ENCODE data around the gene MYO7B.

- TF ChIP-seq CTCF (IDR thresholded peaks at IDR 0.05) (no peak), POLR2AphosphoS5 (IDR thresholded peaks at IDR 0.05) (no peak), POLR2A (IDR thresholded peaks at IDR 0.05) (no peak), EP300 (IDR thresholded peaks at IDR 0.05) (no peak)
Measured at GRCh38 chr2:127514485-127514884, 21.0 kb upstream of the MYO7B start.

Data from gastroesophageal sphincter (tissue), 3 donors.